ENCODE data around the gene GPC1. TPM values are rescaled to one million over a fixed set of nuclear protein-coding genes. Genes with fewer than 3 reads are reported as not detected.

GPC1 gene
- total and polyA plus RNA-seq, 2 donors (not counting 3 experiments of a cell fraction or from before 2014, with no cell fraction given): 9.6 to 31.1 TPM

DNA sequence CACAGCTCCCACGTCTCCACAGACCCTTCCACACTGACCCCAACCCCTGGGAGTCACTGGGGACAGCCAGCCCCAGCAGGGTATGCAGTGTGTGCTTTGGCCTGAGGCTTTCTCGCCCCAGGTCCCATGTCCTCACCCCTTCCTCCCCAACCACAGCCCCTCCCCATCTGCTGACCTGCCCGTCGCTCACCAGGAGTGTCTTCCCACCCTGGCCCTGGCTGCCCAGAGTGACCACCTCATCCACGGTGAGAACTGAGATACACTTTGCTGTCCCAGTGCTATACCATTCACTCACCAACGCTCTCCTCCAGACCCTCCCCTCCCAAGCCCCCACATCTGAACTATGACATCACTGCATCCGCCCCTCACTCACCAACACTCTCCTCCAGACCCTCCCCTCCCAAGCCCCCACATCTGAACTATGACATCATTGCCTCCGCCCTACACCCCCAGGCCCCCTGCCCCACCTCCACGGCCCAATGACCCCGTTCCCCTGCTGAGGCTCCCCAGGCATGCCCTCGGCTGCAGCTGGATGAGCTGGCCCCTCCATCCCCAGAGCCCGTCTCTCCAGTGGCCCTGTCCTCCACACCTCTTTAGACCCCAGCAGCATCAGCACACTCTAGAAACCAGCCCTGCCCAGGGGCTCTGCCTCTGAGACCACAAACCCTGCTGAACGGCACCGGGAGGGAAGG is 67.1 kb downstream of the GPC1 start:
- BruUV-seq (replicated peaks): no TSS peak
- Histone ChIP-seq H3K27me3 (ENCODE audit: control insufficient read depth in 2 of 2, insufficient read depth in 2 of 2, low read length in 2 of 2) (no peaks in the 10 kb centered on the region), H3K36me3 (ENCODE audit: control insufficient read depth in 2 of 2, extremely low read depth in 1 of 2, insufficient read depth in 2 of 2, low read length in 2 of 2) (no peaks in the 10 kb centered on the region), H3K9ac (replicated peaks; ENCODE audit: extremely low read depth, insufficient read depth, low read length) (no peak overlapping the region), H3K27ac (ENCODE audit: insufficient read depth, low read depth, low read length) (no peak overlapping the region), H3K4me3 (replicated peaks in 1 of 3; ENCODE audit: insufficient read depth in 1 of 3, low read depth in 1 of 3, low read length in 3 of 3) (no peak overlapping the region), H2AFZ (ENCODE audit: low read depth, low read length) (no peak overlapping the region), H3K9me3 (replicated peaks; ENCODE audit: control insufficient read depth, insufficient read depth, low read length) (no peaks in the 10 kb centered on the region), H3K9me1 (replicated peaks; ENCODE audit: control insufficient read depth, extremely low read depth, insufficient read depth, low read length) (no peaks in the 10 kb centered on the region), H3K79me2 (ENCODE audit: control insufficient read depth, insufficient read depth, low read length) (no peaks in the 10 kb centered on the region), H4K20me1 (replicated peaks; ENCODE audit: control insufficient read depth, extremely low read depth, insufficient read depth, low read length) (no peaks in the 10 kb centered on the region), H3K4me1 (ENCODE audit: control insufficient read depth, extremely low read depth, insufficient read depth, low read length) (no peaks in the 10 kb centered on the region), H3K4me2 (ENCODE audit: insufficient read depth, low read length) (no peak overlapping the region)
- intact Hi-C loops (cut with micrococcal nuclease): no loop called here
- FAIRE-seq (no peak), DNase-seq (ENCODE audit: low read depth, low spot score) (no peak)
- ChIA-PET CTCF (no interaction called here), POLR2A (no interaction called here)
- TF ChIP-seq, protein P1, sequence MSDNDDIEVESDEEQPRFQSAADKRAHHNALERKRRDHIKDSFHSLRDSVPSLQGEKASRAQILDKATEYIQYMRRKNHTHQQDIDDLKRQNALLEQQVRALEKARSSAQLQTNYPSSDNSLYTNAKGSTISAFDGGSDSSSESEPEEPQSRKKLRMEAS (IDR thresholded peaks at IDR 0.05; ENCODE audit: insufficient read depth, insufficient read length): no peak
- TF ChIP-seq JUN (IDR thresholded peaks at IDR 0.05; ENCODE audit: borderline replicate concordance, insufficient read depth, insufficient read length, low read depth): no peak
- no peak for TF ChIP-seq EZH2 (IDR thresholded peaks at IDR 0.05; ENCODE audit: borderline replicate concordance, low read depth, low read length, severe bottlenecking)
- TF ChIP-seq CTCF (IDR thresholded peaks at IDR 0.05; ENCODE audit: extremely low read depth in 1 of 2, insufficient read depth in 1 of 2, low read depth in 1 of 2, low read length in 2 of 2): no peak
- no peak for TF ChIP-seq MYC (IDR thresholded peaks at IDR 0.05; ENCODE audit: low read depth, low read length)
- TF ChIP-seq FOS (IDR thresholded peaks at IDR 0.05; ENCODE audit: borderline replicate concordance, insufficient read depth, low read length): no peak
- TF ChIP-seq POLR2A (IDR thresholded peaks at IDR 0.05; ENCODE audit: low read depth, low read length): no peak
- no peak for TF ChIP-seq GATA2 (IDR thresholded peaks at IDR 0.05; ENCODE audit: insufficient read depth, insufficient read length, low read depth, low read length)
- no peak for TF ChIP-seq POLR2AphosphoS5 (IDR thresholded peaks at IDR 0.05; ENCODE audit: insufficient read depth, low read depth, low read length)
- dilution Hi-C loops (cut with MboI; ENCODE audit: extremely low pct_ligation_motif_present, low sequenced_read_pairs): no loop called here
